Activated CD4-positive, alpha-beta memory T cell treated with anti-CD3 and anti-CD28 coated beads, Interleukin-2, amount 10 ng/mL, durations not matched to agents 7 days and 5 days (primary cell): Measurements from ENCODE around the gene MR1. TPM values are rescaled to one million over a fixed set of nuclear protein-coding genes. Genes with fewer than 3 reads are reported as not detected.

ENCODE experiments used
- CTCF ChIA-PET: fragments of 350-600 bp; sonication (Branson Sonifier 250); formaldehyde crosslinking; loops from one replicate; lab custom pipeline; 2021; ENCODE audit warnings: antibody characterized with exemption, inconsistent platforms; lab: Charles Lee
- POLR2A ChIA-PET: fragments of 350-600 bp; sonication (Branson Sonifier 250); formaldehyde crosslinking; loops from one replicate; lab custom pipeline; 2021; ENCODE audit warnings: antibody characterized with exemption; lab: Charles Lee
- DNase-seq: peaks from one replicate; pipeline ENCODE4 v3.0.0-alpha.2; 2020
- H3K27ac Mint-ChIP-seq: one replicate; pipeline ENCODE4 v1.8.0; 2021; ENCODE audit warnings: mild to moderate bottlenecking, mixed read lengths
- H3K27me3 Mint-ChIP-seq: one replicate; pipeline ENCODE4 v1.8.0; 2021; ENCODE audit warnings: mixed read lengths
- H3K36me3 Mint-ChIP-seq: one replicate; pipeline ENCODE4 v1.8.0; 2021; ENCODE audit warnings: low read depth, mixed read lengths
- H3K4me1 Mint-ChIP-seq: one replicate; pipeline ENCODE4 v1.8.0; 2021; ENCODE audit warnings: mixed read lengths
- H3K4me3 Mint-ChIP-seq: one replicate; pipeline ENCODE4 v1.8.0; 2021; ENCODE audit warnings: mild to moderate bottlenecking, mixed read lengths
- H3K9me3 Mint-ChIP-seq: one replicate; pipeline ENCODE4 v1.8.0; 2021; ENCODE audit warnings: mixed read lengths
- total RNA-seq, 2 experiments: library from RNA; stranded (reverse); gene quantifications; one replicate each; pipeline ENCODE4 v1.2.3, GENCODE V29; 2021

MR1 gene
- total RNA-seq, 2 experiments from 2014 or later, result 36.4 to 36.5 TPM

DNA sequence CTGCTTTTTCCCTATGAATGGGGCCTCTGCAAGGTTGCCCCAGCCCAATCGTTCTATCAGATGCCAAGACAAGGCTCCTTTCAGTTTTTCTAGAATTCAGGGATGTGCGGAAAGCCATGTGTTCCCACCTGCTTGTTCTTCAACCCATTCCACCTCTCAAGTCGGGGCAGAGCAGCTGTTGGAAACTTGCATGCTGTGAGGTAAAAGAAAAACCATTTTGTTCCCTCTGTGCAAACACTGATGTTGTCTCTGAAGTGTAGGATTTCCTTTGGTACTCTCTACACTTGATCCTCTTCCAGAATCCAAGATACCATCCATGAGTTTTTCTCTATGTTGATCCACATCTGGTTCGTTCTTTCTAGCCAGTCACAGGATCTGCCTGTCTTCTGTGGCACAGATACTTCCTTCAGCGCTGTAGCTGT, 62.0 kb downstream of the MR1 start:
- Mint-ChIP-seq H3K36me3 (peaks cover 43% of the 10 kb centered on the region), H3K4me3 (no peak overlapping the region)

DNA sequence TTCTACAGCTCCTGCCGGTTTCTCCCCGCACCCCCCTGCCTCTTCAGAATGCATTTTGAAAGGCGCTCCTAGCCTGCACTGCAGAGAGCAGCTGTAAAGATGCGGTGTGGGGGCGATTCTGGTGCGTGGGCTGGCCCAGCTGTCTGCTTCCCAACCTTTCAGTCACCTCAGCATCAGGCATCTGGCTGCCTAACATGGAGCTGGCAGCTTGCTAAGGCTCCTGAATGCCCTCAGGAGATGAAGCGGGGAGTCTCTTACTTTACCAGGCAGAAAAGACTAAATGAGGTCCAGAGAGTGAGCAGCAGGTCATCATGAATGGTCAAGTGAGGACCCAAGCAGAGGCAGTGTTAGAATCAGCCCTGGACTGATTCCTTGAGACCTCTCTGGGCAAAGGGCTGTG, 63.5 kb downstream of the MR1 start:
- Mint-ChIP-seq H3K4me1 (peaks cover 83% of the 10 kb centered on the region), H3K4me3 (no peak overlapping the region), H3K36me3 (peaks cover 29% of the 10 kb centered on the region), H3K9me3 (no peaks in the 10 kb centered on the region), H3K27ac (no peak overlapping the region), H3K27me3 (no peaks in the 10 kb centered on the region)
- no peak for DNase-seq
- ChIA-PET POLR2A (interaction anchor here (1.2 to 13.2 kb wide), 6 partner anchors 8 to 64 kb away, joined by 3 to 374 read pairs (median 11); partner anchors contain the start of genes IER5 and MR1), CTCF (interaction anchor here (4.5 kb wide), 1 partner anchor 44 kb away, joined by 25 read pairs; no protein-coding TSS in a partner anchor)

More for the DNA sequence above, 62.0 kb downstream of the MR1 start:
- Mint-ChIP-seq H3K27me3 (no peaks in the 10 kb centered on the region), H3K27ac (no peak overlapping the region), H3K9me3 (no peaks in the 10 kb centered on the region), H3K4me1 (peaks cover 83% of the 10 kb centered on the region)
- DNase-seq, result no peak
- ChIA-PET POLR2A (interaction anchor here (1.0 to 13.2 kb wide), 5 partner anchors 7 to 64 kb away, joined by 3 to 374 read pairs (median 18); partner anchors contain the start of gene IER5), CTCF (interaction anchor here (1.4 kb wide), 1 partner anchor 9 kb away, joined by 7 read pairs; no protein-coding TSS in a partner anchor)

DNA sequence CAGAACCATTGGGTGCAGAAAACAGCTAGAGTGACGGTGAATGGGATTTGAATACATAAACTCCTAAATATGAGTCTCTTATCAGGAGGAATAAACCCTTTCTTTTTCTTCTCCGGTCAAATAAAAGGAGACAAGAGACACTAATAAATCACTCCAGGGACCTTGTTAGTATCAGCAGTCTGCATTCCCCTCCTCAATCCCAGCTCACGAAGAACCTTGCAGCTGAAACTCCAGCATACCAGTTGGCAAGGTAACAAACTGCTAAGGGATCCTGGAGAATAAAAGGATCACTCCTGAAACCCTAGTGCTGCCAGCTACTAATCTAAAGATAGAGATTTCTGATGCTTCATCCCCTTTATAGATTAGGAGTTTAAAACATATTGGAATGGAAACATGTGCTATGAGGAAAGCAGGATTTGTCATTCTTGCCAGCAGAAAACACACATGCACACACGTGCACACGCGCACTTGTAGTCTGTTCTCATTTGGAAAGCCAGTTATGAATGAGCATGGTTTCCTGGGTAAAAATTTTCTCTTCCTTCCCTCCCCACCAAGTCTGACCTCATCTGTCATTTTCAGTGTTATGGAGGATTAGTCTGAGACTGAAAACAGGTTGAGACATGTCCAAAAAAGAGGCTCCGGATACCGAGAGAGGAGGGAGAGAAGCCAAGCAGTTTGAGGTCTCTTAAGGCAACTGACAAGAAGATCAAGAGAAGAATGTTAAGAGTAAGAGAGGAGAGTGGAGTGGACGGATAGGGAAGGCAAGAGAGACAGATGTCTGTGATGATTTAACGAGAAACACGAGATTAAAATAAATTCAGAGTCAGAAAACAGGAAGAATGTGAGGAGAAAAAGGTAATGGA, 65.6 kb downstream of the MR1 start:
- ChIA-PET POLR2A (interaction anchor here (0.8 to 13.2 kb wide), 13 partner anchors 11 to 76 kb away, joined by 3 to 374 read pairs (median 4); partner anchors contain the start of genes IER5 and STX6), CTCF (interaction anchor here (1.5 to 4.5 kb wide), 4 partner anchors 8 to 61 kb away, joined by 5 to 25 read pairs (median 12); no protein-coding TSS in a partner anchor)
- Mint-ChIP-seq H3K27me3 (no peaks in the 10 kb centered on the region), H3K4me3 (peak overlapping the region; percentile 54), H3K4me1 (peaks cover 90% of the 10 kb centered on the region), H3K36me3 (peaks cover 16% of the 10 kb centered on the region), H3K9me3 (no peaks in the 10 kb centered on the region), H3K27ac (peak overlapping the region; percentile 90)
- DNase-seq, result peak; percentile 55

DNA sequence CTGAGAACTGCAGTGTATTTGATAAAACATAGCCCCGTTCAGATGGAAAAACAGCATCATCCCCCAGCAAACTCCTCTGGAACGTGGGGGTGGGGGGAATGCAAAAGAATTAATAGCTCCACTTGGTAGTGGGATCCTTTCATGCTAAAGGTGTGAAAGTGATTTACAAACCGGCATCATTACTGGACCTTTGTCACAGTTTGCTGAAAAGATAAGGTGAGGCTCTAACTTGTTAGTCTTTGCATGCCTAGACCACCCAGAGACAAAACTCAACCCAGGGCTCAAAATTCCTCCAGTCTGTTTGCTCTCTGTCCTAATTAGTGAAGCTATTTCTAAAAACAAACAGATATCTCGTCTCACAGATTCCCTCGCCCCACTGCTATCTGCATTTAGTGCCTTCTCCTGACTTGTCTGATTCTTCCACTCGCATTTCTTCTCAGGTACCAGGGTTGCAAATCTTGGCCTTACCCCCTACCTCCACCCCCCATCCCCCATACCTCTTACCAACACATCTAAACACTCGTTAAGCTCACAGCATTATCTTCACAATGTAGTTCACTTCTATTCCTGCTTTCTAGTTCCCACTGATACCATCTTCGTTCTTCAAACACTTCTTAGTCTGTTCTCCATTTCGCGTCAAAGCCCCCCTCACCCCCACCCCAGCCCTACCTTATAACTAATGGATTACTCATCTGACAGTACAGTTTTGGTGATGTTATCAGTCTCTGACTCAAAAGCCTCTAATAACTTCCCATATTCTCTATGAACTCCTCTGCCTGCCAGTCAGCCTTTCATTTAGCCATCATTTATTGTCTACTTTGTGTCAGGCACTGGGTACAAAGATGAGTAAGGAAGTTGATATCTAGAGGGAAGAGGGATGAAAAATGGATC, 66.5 kb downstream of the MR1 start:
- ChIA-PET CTCF (interaction anchor here (0.9 to 4.5 kb wide), 7 partner anchors 9 to 62 kb away, joined by 3 to 25 read pairs (median 5); no protein-coding TSS in a partner anchor), POLR2A (interaction anchor here (0.9 to 13.2 kb wide), 6 partner anchors 12 to 77 kb away, joined by 3 to 374 read pairs (median 4); partner anchors contain the start of genes IER5 and STX6)
- Mint-ChIP-seq H3K4me1 (peaks cover 87% of the 10 kb centered on the region), H3K4me3 (peak overlapping the region; percentile 54), H3K27me3 (no peaks in the 10 kb centered on the region), H3K27ac (peak overlapping the region; percentile 90), H3K36me3 (peaks cover 8% of the 10 kb centered on the region), H3K9me3 (no peaks in the 10 kb centered on the region)
- DNase-seq, result peak; percentile 29

DNA sequence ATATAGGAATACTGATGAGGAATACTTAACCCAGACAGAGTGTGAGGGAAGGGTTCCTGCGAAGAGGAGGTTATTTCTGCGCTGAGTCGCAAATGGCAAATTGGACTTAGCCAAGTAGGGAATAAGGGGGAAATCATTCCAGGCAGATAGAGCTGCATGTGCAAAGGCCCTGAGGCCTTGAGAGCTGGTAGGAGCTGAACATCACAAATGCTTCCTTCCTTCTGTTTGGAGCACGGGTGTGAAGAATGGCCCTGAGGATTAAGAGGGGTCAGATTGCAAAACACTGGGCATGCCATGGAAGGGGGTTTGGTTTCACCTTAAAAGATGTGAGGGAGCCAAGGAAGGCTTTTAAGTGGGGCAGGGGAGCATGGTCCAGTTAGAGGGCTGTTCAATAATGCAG, 67.2 kb downstream of the MR1 start:
- CTCF ChIA-PET, result interaction anchor here (0.9 to 4.5 kb wide), 6 partner anchors 12 to 46 kb away, joined by 3 to 25 read pairs (median 3); partner anchors contain the start of gene IER5
- peaks cover 3% of the 10 kb centered on the region for H3K36me3 Mint-ChIP-seq
- H3K27me3 Mint-ChIP-seq, result peaks cover 3% of the 10 kb centered on the region
- H3K9me3 Mint-ChIP-seq, result no peaks in the 10 kb centered on the region
- peaks cover 85% of the 10 kb centered on the region for H3K4me1 Mint-ChIP-seq
- POLR2A ChIA-PET, result interaction anchor here (1.8 to 13.2 kb wide), 3 partner anchors 12 to 40 kb away, joined by 4 to 374 read pairs (median 13); partner anchors contain the start of gene IER5
- peak overlapping the region; percentile 8 for H3K27ac Mint-ChIP-seq
- no peak overlapping the region for H3K4me3 Mint-ChIP-seq
- DNase-seq, result no peak

DNA sequence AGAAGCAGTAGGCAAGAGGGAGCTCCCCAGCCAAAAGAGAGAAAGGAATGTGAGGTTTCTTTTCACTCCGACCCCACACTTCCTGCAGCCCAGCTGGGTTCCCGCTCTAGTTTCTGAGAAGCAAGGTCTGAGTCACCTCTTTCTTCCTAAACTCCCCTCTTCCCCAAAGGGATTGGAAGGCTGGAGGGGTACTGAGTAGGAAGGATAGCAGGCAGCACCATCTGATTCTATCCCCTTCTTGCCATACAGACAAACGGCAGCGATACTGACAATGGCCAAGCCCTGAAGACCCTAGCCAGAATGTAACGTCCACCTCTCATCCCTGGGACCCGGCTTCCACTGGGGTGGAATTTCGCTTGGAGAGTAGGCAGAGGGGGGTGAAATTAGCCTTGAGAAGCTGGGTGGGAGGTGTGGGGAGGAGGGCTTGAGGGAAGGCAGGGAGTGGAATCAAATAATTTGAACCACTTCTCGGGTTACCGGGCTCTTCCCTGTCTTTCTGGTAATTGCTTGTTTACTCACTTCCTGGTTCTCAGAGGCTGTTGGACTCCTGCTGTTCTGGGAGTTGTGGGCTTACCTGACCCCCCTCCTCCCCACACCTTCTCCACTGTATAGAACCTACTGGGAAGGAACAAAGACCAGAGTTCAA, 67.9 kb downstream of the MR1 start:
- no peak for DNase-seq
- Mint-ChIP-seq H3K27ac (no peak overlapping the region), H3K4me1 (peaks cover 86% of the 10 kb centered on the region), H3K4me3 (no peak overlapping the region), H3K36me3 (no peaks in the 10 kb centered on the region), H3K27me3 (peaks cover 10% of the 10 kb centered on the region), H3K9me3 (no peaks in the 10 kb centered on the region)
- ChIA-PET POLR2A (interaction anchor here (1.8 to 13.2 kb wide), 4 partner anchors 13 to 40 kb away, joined by 4 to 374 read pairs (median 32); partner anchors contain the start of gene IER5), CTCF (interaction anchor here (1.0 to 6.3 kb wide), 6 partner anchors 10 to 40 kb away, joined by 3 to 60 read pairs (median 16); partner anchors contain the start of gene IER5)

DNA sequence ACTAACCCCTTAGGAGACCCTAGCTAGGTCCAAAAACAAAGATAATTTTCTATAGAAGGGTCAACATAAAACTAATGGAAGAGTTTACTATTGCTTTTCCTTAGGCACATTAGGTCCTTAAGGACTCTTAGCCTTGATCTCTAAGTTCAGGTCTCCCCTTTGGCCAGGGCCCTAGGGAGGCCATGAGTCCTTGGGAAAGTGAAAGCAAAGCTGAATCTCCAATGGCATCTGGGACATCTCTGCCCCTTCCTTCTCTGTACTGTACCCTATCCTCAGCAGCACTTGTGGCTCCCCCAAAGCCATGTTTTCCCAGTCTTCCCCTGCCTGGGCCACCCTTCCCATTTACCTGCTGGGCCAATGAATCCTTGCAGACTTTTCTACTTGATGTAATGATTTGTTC, 69.1 kb downstream of the MR1 start:
- H3K27me3 Mint-ChIP-seq, result peaks cover 22% of the 10 kb centered on the region
- ChIA-PET CTCF (interaction anchor here (0.7 to 6.3 kb wide), 3 partner anchors 11 to 39 kb away, joined by 5 to 60 read pairs (median 55); partner anchors contain the start of gene IER5), POLR2A (interaction anchor here (1.0 to 13.2 kb wide), 6 partner anchors 14 to 69 kb away, joined by 3 to 374 read pairs (median 6); partner anchors contain the start of genes IER5 and MR1)
- no peaks in the 10 kb centered on the region for H3K36me3 Mint-ChIP-seq
- H3K4me3 Mint-ChIP-seq, result no peak overlapping the region
- H3K4me1 Mint-ChIP-seq, result peaks cover 88% of the 10 kb centered on the region
- no peak for DNase-seq
- no peak overlapping the region for H3K27ac Mint-ChIP-seq
- H3K9me3 Mint-ChIP-seq, result no peaks in the 10 kb centered on the region

DNA sequence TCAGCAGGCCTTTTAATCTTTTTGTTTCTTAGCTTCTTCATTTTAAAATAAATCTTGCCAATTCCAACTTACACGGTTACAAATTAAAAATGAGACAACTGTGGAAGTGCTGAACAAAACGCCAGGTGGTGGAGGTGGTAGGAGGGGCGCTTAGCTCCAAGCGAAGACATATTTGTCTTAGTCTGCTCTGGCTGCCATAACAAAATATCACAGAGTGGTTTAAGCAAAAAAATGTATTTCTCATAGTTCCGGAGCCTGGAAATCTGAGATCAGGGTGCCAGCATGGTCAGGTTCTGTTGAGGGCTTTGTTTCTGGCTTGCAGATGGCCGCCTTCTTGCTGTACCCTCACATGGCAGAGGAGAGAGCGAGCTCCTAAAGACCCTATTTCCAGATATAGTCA, 69.6 kb downstream of the MR1 start:
- H3K4me3 Mint-ChIP-seq, result no peak overlapping the region
- H3K27me3 Mint-ChIP-seq, result peaks cover 27% of the 10 kb centered on the region
- no peak for DNase-seq
- POLR2A ChIA-PET, result interaction anchor here (1.0 to 13.2 kb wide), 6 partner anchors 15 to 81 kb away, joined by 3 to 374 read pairs (median 9); partner anchors contain the start of genes IER5, MR1 and STX6
- CTCF ChIA-PET, result interaction anchor here (0.7 to 6.3 kb wide), 6 partner anchors 12 to 600 kb away, joined by 3 to 60 read pairs (median 4); partner anchors contain the start of genes ACBD6 and IER5
- no peaks in the 10 kb centered on the region for H3K36me3 Mint-ChIP-seq
- no peaks in the 10 kb centered on the region for H3K9me3 Mint-ChIP-seq
- H3K27ac Mint-ChIP-seq, result no peak overlapping the region
- H3K4me1 Mint-ChIP-seq, result peaks cover 84% of the 10 kb centered on the region

DNA sequence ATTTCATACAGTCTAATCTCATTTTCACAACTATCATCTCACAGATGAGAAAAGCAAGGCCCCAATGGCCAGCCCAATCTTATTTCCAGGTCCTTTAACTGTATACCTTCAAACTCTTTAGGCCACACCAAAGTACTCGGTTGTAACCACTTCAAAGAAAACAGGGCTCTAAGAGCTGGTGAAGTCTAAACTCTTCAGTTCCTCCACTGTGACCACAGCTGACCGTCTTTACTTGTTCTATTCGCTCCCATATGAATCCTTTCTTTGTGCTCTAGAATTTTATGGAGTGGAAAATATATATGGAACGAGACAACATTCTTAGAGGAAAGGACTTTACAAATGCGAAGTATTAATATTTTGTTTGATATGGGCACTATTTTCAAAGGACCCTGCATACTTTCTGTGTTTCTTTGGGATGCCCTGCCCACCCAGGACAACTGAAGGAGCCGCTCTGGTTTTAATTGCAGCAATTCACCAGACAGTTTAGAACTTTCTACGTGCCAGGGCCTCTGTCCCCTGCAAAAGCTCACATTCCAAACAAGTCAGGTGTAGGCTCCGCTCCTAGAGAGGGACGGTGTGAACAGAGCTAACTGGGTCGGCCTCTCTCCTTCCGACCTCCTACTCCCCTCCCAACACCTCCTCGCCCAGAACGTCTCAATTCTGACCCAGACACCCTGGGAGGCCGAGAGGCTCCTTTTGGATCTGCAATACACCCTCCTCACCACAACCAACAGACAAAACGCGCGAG, 70.4 kb downstream of the MR1 start:
- H3K4me3 Mint-ChIP-seq, result peak overlapping the region; percentile 78
- H3K4me1 Mint-ChIP-seq, result peaks cover 80% of the 10 kb centered on the region
- ChIA-PET CTCF (interaction anchor here (0.5 to 6.3 kb wide), 15 partner anchors 8 to 601 kb away, joined by 3 to 60 read pairs (median 4); partner anchors contain the start of gene ACBD6), POLR2A (interaction anchor here (0.6 to 13.2 kb wide), 20 partner anchors 9 to 292 kb away, joined by 3 to 374 read pairs (median 7); partner anchors contain the start of genes IER5, MR1 and STX6)
- H3K27me3 Mint-ChIP-seq, result peaks cover 31% of the 10 kb centered on the region
- no peaks in the 10 kb centered on the region for H3K36me3 Mint-ChIP-seq
- no peaks in the 10 kb centered on the region for H3K9me3 Mint-ChIP-seq
- no peak overlapping the region for H3K27ac Mint-ChIP-seq
- no peak for DNase-seq

DNA sequence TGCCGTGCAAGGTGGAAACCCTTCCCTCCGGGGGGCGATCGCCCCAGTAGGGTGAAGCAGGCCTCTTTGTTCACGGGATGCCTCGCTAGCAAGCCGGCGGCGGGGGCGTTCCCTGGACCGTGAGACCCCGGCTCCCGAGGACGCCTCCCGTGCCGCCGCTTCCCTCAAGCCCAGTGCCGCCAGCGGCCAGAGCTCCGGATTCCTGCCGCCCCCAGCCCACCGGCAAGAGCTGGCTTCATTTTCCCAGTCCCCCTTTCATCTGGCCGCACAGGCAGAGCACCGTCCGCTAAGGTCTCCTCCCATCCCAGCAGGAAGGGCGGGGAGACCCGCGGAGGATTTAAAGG, 71.0 kb downstream of the MR1 start:
- Mint-ChIP-seq H3K4me1 (peaks cover 75% of the 10 kb centered on the region), H3K4me3 (peak overlapping the region; percentile 78), H3K27ac (no peak overlapping the region), H3K36me3 (no peaks in the 10 kb centered on the region), H3K9me3 (no peaks in the 10 kb centered on the region), H3K27me3 (peaks cover 35% of the 10 kb centered on the region)
- peak; percentile 55 for DNase-seq
- POLR2A ChIA-PET, result interaction anchor here (0.6 to 13.2 kb wide), 25 partner anchors 9 to 601 kb away, joined by 3 to 374 read pairs (median 5); partner anchors contain the start of genes IER5, MR1 and STX6
- CTCF ChIA-PET, result interaction anchor here (0.5 to 6.3 kb wide), 14 partner anchors 9 to 88 kb away, joined by 3 to 60 read pairs (median 4); partner anchors contain the start of gene MR1
